Measurements from ENCODE around the gene C11orf68. TPM values are rescaled to one million over a fixed set of nuclear protein-coding genes. Genes with fewer than 3 reads are reported as not detected.
"Not testable (repeated sequence)": the region's sequence is repeated elsewhere in the genome, so short reads cannot be mapped to it uniquely, and the experiment has no call there.

C11orf68 gene
- polyA plus RNA-seq, 3 donors = 21.8 to 31.5 (median 22.8) TPM

GRCh38 chr11:65950711-65951110 lies 31.8 kb upstream of the C11orf68 start:
- H3K79me2 ChIP-seq (ENCODE audit: insufficient read depth, low read length); H2AFZ ChIP-seq (ENCODE audit: insufficient read depth, low read depth, low read length, poor library complexity, severe bottlenecking); H3K27ac ChIP-seq (ENCODE audit: low read depth in 1 of 2, low read length in 2 of 2); H3K9me3 ChIP-seq (replicated peaks in 1 of 2; ENCODE audit: control insufficient read depth in 1 of 2, insufficient read depth in 1 of 2, low read length in 2 of 2); H3K9ac ChIP-seq (ENCODE audit: insufficient read depth, low read length, poor library complexity, severe bottlenecking); H3K36me3 Mint-ChIP-seq; H3K27me3 ChIP-seq (ENCODE audit: control insufficient read depth in 2 of 2, insufficient read depth in 2 of 2, low read length in 2 of 2); H3K4me3 ChIP-seq (replicated peaks in 1 of 3; ENCODE audit: low read depth in 2 of 3, low read length in 3 of 3); H3K27ac Mint-ChIP-seq; H3K4me3 Mint-ChIP-seq; H3K4me1 Mint-ChIP-seq; intact Hi-C loops (cut with micrococcal nuclease); H3K36me3 ChIP-seq (replicated peaks in 1 of 2; ENCODE audit: control insufficient read depth in 1 of 2, insufficient read depth in 2 of 2, low read length in 2 of 2); H4K20me1 ChIP-seq (ENCODE audit: insufficient read depth, low read length); DNase-seq; H3K9me3 Mint-ChIP-seq; H3K4me2 ChIP-seq (replicated peaks; ENCODE audit: extremely low read depth, low read length, poor library complexity, severe bottlenecking); H3K4me1 ChIP-seq (ENCODE audit: control insufficient read depth in 1 of 2, insufficient read depth in 2 of 2, low read length in 2 of 2): not testable (repeated sequence)
- 93% methylated on average over 4 of the region's 5 CpGs for WGBS (ENCODE audit: insufficient coverage)
- H3K27me3 Mint-ChIP-seq (ENCODE audit: low read depth in 3 of 3) = peaks cover 12 to 22% (median 13%) of the 10 kb centered on the region in 3 donors

GRCh38 chr11:65947603-65948125 lies 28.8 kb upstream of the C11orf68 start:
- Histone ChIP-seq H3K79me2 (ENCODE audit: insufficient read depth, low read length) (no peaks in the 10 kb centered on the region), H3K4me3 (replicated peaks in 1 of 3; ENCODE audit: low read depth in 2 of 3, low read length in 3 of 3) (no peak overlapping the region), H3K27me3 (ENCODE audit: control insufficient read depth in 2 of 2, insufficient read depth in 2 of 2, low read length in 2 of 2) (no peaks in the 10 kb centered on the region), H3K4me2 (replicated peaks; ENCODE audit: extremely low read depth, low read length, poor library complexity, severe bottlenecking) (no peak overlapping the region), H3K9me3 (replicated peaks in 1 of 2; ENCODE audit: control insufficient read depth in 1 of 2, insufficient read depth in 1 of 2, low read length in 2 of 2) (no peaks in the 10 kb centered on the region), H3K4me1 (ENCODE audit: control insufficient read depth in 1 of 2, insufficient read depth in 2 of 2, low read length in 2 of 2) (peaks cover 0 to under 1% of the 10 kb centered on the region in 2 donors), H3K9ac (ENCODE audit: insufficient read depth, low read length, poor library complexity, severe bottlenecking) (no peak overlapping the region), H4K20me1 (ENCODE audit: insufficient read depth, low read length) (no peaks in the 10 kb centered on the region), H2AFZ (ENCODE audit: insufficient read depth, low read depth, low read length, poor library complexity, severe bottlenecking) (no peak overlapping the region), H3K36me3 (replicated peaks in 1 of 2; ENCODE audit: control insufficient read depth in 1 of 2, insufficient read depth in 2 of 2, low read length in 2 of 2) (no peaks in the 10 kb centered on the region), H3K27ac (ENCODE audit: low read depth in 1 of 2, low read length in 2 of 2) (no peak overlapping the region)
- peaks cover 11 to 16% (median 12%) of the 10 kb centered on the region in 3 donors for H3K27me3 Mint-ChIP-seq (ENCODE audit: low read depth in 3 of 3)
- no peaks in the 10 kb centered on the region for H3K36me3 Mint-ChIP-seq
- DNase-seq = no peak
- intact Hi-C loops (cut with micrococcal nuclease) = no loop called here
- H3K9me3 Mint-ChIP-seq = peaks cover 0 to 2% (median 0%) of the 10 kb centered on the region in 7 donors
- 90% methylated on average over 7 of the region's 12 CpGs for WGBS (ENCODE audit: insufficient coverage)
- H3K4me1 Mint-ChIP-seq = peaks cover under 1% of the 10 kb centered on the region
- no peak overlapping the region for H3K27ac Mint-ChIP-seq
- no peak for TF ChIP-seq CTCF (IDR thresholded peaks at IDR 0.05)
- H3K4me3 Mint-ChIP-seq = no peak overlapping the region

Measured in CD14-positive monocyte (primary cell).